ENCODE results near the gene CHST3.

DNA sequence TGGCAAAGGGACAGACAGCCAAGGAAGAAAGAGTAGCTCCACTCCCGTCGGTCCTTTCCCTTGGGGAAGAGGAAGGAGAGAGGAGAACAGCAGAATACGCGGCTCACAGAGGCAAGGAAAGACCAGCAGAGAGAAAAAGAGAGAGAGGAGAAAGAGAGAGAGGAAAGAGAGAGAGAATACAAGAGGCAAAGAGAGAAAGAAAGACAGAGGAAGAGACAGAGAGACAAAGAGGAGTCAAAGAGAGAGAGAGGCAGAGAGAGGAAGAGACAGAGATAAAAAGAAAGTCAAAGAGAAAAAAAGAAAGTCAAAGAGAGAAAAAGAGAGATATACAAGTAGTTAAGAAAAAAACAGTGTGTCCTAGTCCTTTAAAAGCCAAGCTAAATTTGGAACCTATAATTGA, 23.4 kb upstream of the CHST3 start:
- TF ChIP-seq POLR2A (IDR thresholded peaks at IDR 0.05): no peak
- TF ChIP-seq, protein P1, sequence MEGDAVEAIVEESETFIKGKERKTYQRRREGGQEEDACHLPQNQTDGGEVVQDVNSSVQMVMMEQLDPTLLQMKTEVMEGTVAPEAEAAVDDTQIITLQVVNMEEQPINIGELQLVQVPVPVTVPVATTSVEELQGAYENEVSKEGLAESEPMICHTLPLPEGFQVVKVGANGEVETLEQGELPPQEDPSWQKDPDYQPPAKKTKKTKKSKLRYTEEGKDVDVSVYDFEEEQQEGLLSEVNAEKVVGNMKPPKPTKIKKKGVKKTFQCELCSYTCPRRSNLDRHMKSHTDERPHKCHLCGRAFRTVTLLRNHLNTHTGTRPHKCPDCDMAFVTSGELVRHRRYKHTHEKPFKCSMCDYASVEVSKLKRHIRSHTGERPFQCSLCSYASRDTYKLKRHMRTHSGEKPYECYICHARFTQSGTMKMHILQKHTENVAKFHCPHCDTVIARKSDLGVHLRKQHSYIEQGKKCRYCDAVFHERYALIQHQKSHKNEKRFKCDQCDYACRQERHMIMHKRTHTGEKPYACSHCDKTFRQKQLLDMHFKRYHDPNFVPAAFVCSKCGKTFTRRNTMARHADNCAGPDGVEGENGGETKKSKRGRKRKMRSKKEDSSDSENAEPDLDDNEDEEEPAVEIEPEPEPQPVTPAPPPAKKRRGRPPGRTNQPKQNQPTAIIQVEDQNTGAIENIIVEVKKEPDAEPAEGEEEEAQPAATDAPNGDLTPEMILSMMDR (IDR thresholded peaks at IDR 0.05 in 8 of 11, conservative IDR thresholded peaks at IDR 0.05 in 3 of 11): no peak

Measured in spleen (tissue), 7 donors.